K562 (cell line): ENCODE measurements around the gene PRKAG2. TPM values are rescaled to one million over a fixed set of nuclear protein-coding genes. Genes with fewer than 3 reads are reported as not detected.

ENCODE experiments used
- ATAC-seq: fragments of 200-7000 bp; cut with Tn5 transposase; 3 replicates; pipeline ENCODE4 v1.9.1; 2020; ENCODE audit warnings: moderate library complexity
- BruUV-seq: library from RNA; stranded (reverse); fragments of 400-500 nt; replicated peaks from 2 replicates; lab custom pipeline; 2021; lab: Mats Ljungman, UMichigan
- CTCF ChIA-PET: fragments of 300-600 bp; formaldehyde crosslinking; extraction: SDS; loops from one replicate; lab custom pipeline; 2021; ENCODE audit warnings: low intra/inter-chr PET ratio; lab: Yijun Ruan, JAX
- POLR2A ChIA-PET: fragments of 300-600, 350-650 bp; sonication (Branson Sonifier 250); formaldehyde crosslinking; extraction: SDS; loops from one replicate; lab custom pipeline; 2021; ENCODE audit warnings: antibody characterized with exemption, inconsistent platforms; lab: Yijun Ruan, JAX
- DNase-seq, 4 experiments: peaks; one replicate each; pipeline versions ENCODE4 v3.0.0 to v3.0.0-alpha.2; 2011 to 2018; ENCODE audit warnings: low spot score in 3 of 4, mixed read lengths in 3 of 4; ENCODE audit errors: extremely low read depth in 1 of 4
- FAIRE-seq: peaks from 2 replicates; lab custom pipeline; 2011; peaks lifted over from hg19 to GRCh38; lab: Jason Lieb, UNC
- H2AFZ ChIP-seq: 2 replicates; pipeline ENCODE4 v1.6.0; 2011; ENCODE audit warnings: low read depth, low read length, control low read depth, inconsistent platforms
- H3K27ac ChIP-seq: fragments of 200-600 bp; 3 replicates; pipeline ENCODE4 v1.8.0; 2011; ENCODE audit warnings: low read depth, mild to moderate bottlenecking, control low read depth, inconsistent platforms, low read length, moderate library complexity, mixed read lengths; ENCODE audit errors: extremely low read depth
- H3K27me3 ChIP-seq, 2 experiments: fragments of 300-600 bp in 1 of 2; 2 replicates in 1 of 2; 3 replicates in 1 of 2; pipeline versions ENCODE4 v1.6.0 to v1.8.0; 2011; ENCODE audit warnings: inconsistent platforms in 2 of 2, low read length in 2 of 2, mild to moderate bottlenecking in 1 of 2, mixed read lengths in 1 of 2, moderate library complexity in 1 of 2; ENCODE audit not compliant: control insufficient read depth in 2 of 2, insufficient read depth in 2 of 2
- H3K36me3 ChIP-seq: fragments of 300-600 bp; 3 replicates; pipeline ENCODE4 v1.8.0; 2011; ENCODE audit warnings: mild to moderate bottlenecking, low read length, inconsistent platforms; ENCODE audit not compliant: control insufficient read depth, insufficient read depth
- H3K4me1 ChIP-seq, 2 experiments: fragments of 200-600 bp in 1 of 2; replicated peaks in 1 of 2; 2 replicates in 1 of 2; 3 replicates in 1 of 2; pipeline versions ENCODE4 v1.5.1 to v1.8.0; 2011; ENCODE audit warnings: inconsistent platforms in 2 of 2, low read length in 2 of 2, mild to moderate bottlenecking in 1 of 2, mixed read lengths in 1 of 2, moderate library complexity in 1 of 2; ENCODE audit not compliant: control insufficient read depth in 2 of 2, insufficient read depth in 2 of 2
- H3K4me2 ChIP-seq: 2 replicates; pipeline ENCODE4 v1.6.1; 2011; ENCODE audit warnings: low read length, control low read depth, inconsistent platforms, mixed read lengths; ENCODE audit not compliant: insufficient read depth
- H3K4me3 ChIP-seq: fragments of 200-600 bp; sonication (generic), shearing (Covaris generic); 2 replicates; pipeline ENCODE4 v1.5.1; 2016; ENCODE audit warnings: control low read depth, inconsistent platforms
- H3K79me2 ChIP-seq: fragments of 200-600 bp; 3 replicates; pipeline ENCODE4 v1.8.0; 2011; ENCODE audit warnings: low read length, inconsistent platforms; ENCODE audit not compliant: control insufficient read depth, insufficient read depth
- H3K9ac ChIP-seq, 2 experiments: 2 replicates each; pipeline versions ENCODE4 v1.6.0 to v1.6.1; 2011; ENCODE audit warnings: low read depth in 2 of 2, low read length in 2 of 2, control low read depth in 1 of 2, inconsistent platforms in 1 of 2, mild to moderate bottlenecking in 1 of 2, mixed read lengths in 1 of 2; ENCODE audit not compliant: insufficient read depth in 1 of 2
- H3K9me1 ChIP-seq: one replicate; pipeline ENCODE4 v1.6.0; 2011; ENCODE audit warnings: inconsistent platforms, mild to moderate bottlenecking, low read length, moderate library complexity; ENCODE audit not compliant: control insufficient read depth, insufficient read depth
- H3K9me3 ChIP-seq: replicated peaks from 2 replicates; pipeline ENCODE4 v1.5.1; 2011; ENCODE audit warnings: low read depth, low read length, inconsistent platforms; ENCODE audit not compliant: control insufficient read depth, insufficient read depth
- H4K20me1 ChIP-seq: replicated peaks from 2 replicates; pipeline ENCODE4 v1.6.1; 2011; ENCODE audit warnings: low read length, inconsistent platforms, mixed read lengths; ENCODE audit not compliant: control insufficient read depth, insufficient read depth
- EHMT2 ChIP-seq: fragments of 450-650 bp; IDR thresholded peaks from 2 replicates; pipeline ENCODE4 v1.6.1; 2018; ENCODE audit warnings: antibody characterized with exemption
- HEY1 ChIP-seq: fragments of 250-450 bp; sonication (Bioruptor Pico); IDR thresholded peaks from 2 replicates; pipeline ENCODE4 v1.5.0; 2020; ENCODE audit warnings: mild to moderate bottlenecking, moderate library complexity, borderline replicate concordance
- NFIX ChIP-seq: fragments of 250-450 bp; sonication (Bioruptor Pico); IDR thresholded peaks from 2 replicates; pipeline ENCODE4 v1.4.0; 2020; ENCODE audit warnings: low read depth, mild to moderate bottlenecking, moderate library complexity
- NR4A1 ChIP-seq, 2 experiments: fragments of 250-450 bp in 1 of 2; fragments of 450-650 bp in 1 of 2; sonication (Bioruptor Pico) in 1 of 2; IDR thresholded peaks; 2 replicates each; pipeline versions ENCODE4 v1.4.0 to v1.6.1; 2016 to 2020; ENCODE audit warnings: mild to moderate bottlenecking in 2 of 2, missing compliant biosample characterization in 1 of 2, missing genetic modification characterization in 1 of 2, moderate library complexity in 1 of 2
- SIX5 ChIP-seq, 2 experiments: IDR thresholded peaks; 2 replicates each; pipeline ENCODE4 v1.6.1; 2011; ENCODE audit warnings: low read length in 2 of 2, borderline replicate concordance in 1 of 2, low read depth in 1 of 2, mild to moderate bottlenecking in 1 of 2, moderate library complexity in 1 of 2; ENCODE audit not compliant: insufficient read depth in 1 of 2
- SNIP1 ChIP-seq: fragments of 450-650 bp; IDR thresholded peaks from 2 replicates; pipeline ENCODE4 v1.7.1; 2017; ENCODE audit warnings: low read depth, mild to moderate bottlenecking
- TAF15 ChIP-seq: fragments of 200-400 bp; formaldehyde crosslinking; IDR thresholded peaks from 2 replicates; pipeline ENCODE4 v1.6.1; 2017; ENCODE audit warnings: mild to moderate bottlenecking, low read depth, low read length, moderate library complexity
- ZNF23 ChIP-seq: fragments of 250-450 bp; sonication (Bioruptor Pico); IDR thresholded peaks from 2 replicates; pipeline ENCODE4 v1.4.0; 2020; ENCODE audit warnings: mild to moderate bottlenecking
- ZNF766 ChIP-seq: fragments of 200-800 bp; sonication (Bioruptor generic); conservative IDR thresholded peaks from 2 replicates; pipeline ENCODE4 v1.6.1; 2016; ENCODE audit warnings: missing genetic modification characterization, missing compliant biosample characterization
- WGBS: fragments of 100-300 bp; shearing (Covaris generic); methylation state at CpG from one replicate; pipeline ENCODE4 v1.1.6; 2016; ENCODE audit warnings: low coverage, mixed read lengths; ENCODE audit not compliant: insufficient coverage; ENCODE audit errors: missing lambda C conversion rate; 5-methylcytosine and 5-hydroxymethylcytosine counted together
- in situ Hi-C: fragments of 300-500 bp; cut with MboI; formaldehyde crosslinking; loops from 4 replicates; pipeline ENCODE4 v1.15.0; 2018; ENCODE audit warnings: inconsistent platforms, mixed read lengths
- intact Hi-C: fragments of 100-400 bp; cut with micrococcal nuclease; formaldehyde crosslinking; loops from 2 replicates; pipeline ENCODE4 v1.14.2; 2022
- polyA plus RNA-seq, 8 experiments: library from polyadenylated mRNA; depleted of rRNA in 4 of 8; stranded (reverse) in 5 of 8; unstranded in 3 of 8; fragments of >200 nt; fragmentation: Nextera tagmentation in 2 of 8; fragmentation: Illumina TruSeq in 1 of 8; extraction: Ambion mirVana in 2 of 8; extraction: Trizol in 1 of 8; gene quantifications; 2 replicates each; pipeline versions ENCODE4 v1.2.1 to v1.2.3, GENCODE V29; 2011 to 2014; ENCODE audit warnings: inconsistent platforms in 1 of 8, missing spikeins in 1 of 8
- total RNA-seq, 7 experiments: library from RNA; depleted of rRNA in 6 of 7; stranded (reverse); fragments of >200 nt in 6 of 7; fragmentation: Illumina TruSeq in 2 of 7; extraction: Trizol in 2 of 7; gene quantifications; 2 replicates each; pipeline versions ENCODE4 v1.2.1 to v1.2.3, GENCODE V29; 2011 to 2021; ENCODE audit warnings: low replicate concordance in 1 of 7
- TF ChIP-seq, protein P1 (sequence below): IDR thresholded peaks from 2 replicates; pipeline ENCODE4 v1.6.1; 2016; ENCODE audit warnings: missing genetic modification characterization, missing compliant biosample characterization
- TF ChIP-seq, protein P2 (sequence below): sonication (generic); formaldehyde crosslinking; IDR thresholded peaks from 2 replicates; pipeline ENCODE4 v1.8.1; 2023; ENCODE audit warnings: mild to moderate bottlenecking, missing genetic modification reagents
- TF ChIP-seq, protein P3 (sequence below): sonication (generic); formaldehyde crosslinking; IDR thresholded peaks from 2 replicates; pipeline ENCODE4 v1.9.0; 2022; ENCODE audit warnings: mild to moderate bottlenecking, missing genetic modification reagents

Gene PRKAG2
- total and polyA plus RNA-seq, 9 of the 15 experiments (the other 6 are each of a cell fraction or from before 2014, with no cell fraction given) = 0.99 to 5.6 (median 3.3) TPM

DNA sequence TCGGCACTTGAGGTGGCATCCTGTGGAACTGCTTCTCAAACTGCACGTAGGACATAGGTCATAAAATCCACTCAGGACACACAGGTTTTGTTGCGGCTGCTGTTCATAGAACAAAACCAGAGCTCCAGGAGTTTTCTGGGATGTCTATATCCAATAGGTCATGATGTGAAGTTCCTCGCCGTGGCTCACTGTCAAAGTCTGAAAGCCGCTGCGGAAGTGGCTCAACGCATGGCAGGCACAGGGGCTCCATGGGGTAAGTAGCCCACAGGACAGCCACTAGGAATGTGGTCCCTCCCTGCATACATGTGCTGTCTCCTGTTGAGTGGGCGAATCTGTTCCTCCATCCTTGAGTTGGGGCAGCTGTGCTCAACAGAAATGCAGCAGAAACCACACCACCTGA lies 72.2 kb downstream of the PRKAG2 start (continued):
- TF ChIP-seq NR4A1 (CRISPR knock-in tag; IDR thresholded peaks at IDR 0.05) (no peak), NR4A1 (tag; IDR thresholded peaks at IDR 0.05) (no peak), NFIX (no peak)
- TF ChIP-seq, protein P1, sequence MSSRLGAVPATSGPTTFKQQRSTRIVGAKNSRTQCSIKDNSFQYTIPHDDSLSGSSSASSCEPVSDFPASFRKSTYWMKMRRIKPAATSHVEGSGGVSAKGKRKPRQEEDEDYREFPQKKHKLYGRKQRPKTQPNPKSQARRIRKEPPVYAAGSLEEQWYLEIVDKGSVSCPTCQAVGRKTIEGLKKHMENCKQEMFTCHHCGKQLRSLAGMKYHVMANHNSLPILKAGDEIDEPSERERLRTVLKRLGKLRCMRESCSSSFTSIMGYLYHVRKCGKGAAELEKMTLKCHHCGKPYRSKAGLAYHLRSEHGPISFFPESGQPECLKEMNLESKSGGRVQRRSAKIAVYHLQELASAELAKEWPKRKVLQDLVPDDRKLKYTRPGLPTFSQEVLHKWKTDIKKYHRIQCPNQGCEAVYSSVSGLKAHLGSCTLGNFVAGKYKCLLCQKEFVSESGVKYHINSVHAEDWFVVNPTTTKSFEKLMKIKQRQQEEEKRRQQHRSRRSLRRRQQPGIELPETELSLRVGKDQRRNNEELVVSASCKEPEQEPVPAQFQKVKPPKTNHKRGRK (tag) = no peak

DNA sequence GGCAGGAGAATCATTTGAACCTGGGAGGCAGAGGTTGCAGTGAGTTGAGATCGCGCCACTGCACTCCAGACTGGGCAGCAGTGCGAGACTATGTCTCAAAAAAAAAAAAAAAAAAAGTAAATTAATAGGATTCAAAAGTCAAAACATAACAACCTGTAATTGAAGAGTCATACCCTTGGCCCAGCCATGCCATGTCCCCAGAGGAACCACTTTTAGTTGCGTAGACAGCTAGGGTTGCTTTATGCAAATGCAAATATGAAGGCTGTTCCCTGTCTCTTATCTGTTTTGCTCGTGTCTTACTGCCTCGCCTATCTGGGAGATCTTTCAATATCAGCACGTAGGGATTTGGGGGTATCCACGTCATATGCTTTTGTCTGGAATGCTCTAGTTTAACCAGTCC lies 73.1 kb downstream of the PRKAG2 start:
- no TSS peak for BruUV-seq
- Histone ChIP-seq H3K9me3 (no peaks in the 10 kb centered on the region), H2AFZ (no peak overlapping the region), H3K4me2 (no peak overlapping the region), H3K79me2 (no peaks in the 10 kb centered on the region), H3K27me3 (peaks cover 68 to 86% of the 10 kb centered on the region in 2 experiments), H3K4me3 (no peak overlapping the region), H3K4me1 (peaks cover 0 to 3% of the 10 kb centered on the region in 2 experiments; a peak in 1 of 5 replicates), H3K36me3 (no peaks in the 10 kb centered on the region), H3K27ac (no peak overlapping the region), H3K9me1 (no peaks in the 10 kb centered on the region), H4K20me1 (peaks cover 8% of the 10 kb centered on the region; the same call in 1 of the 2 replicates), H3K9ac (no peak overlapping the region)
- FAIRE-seq (no peak), ATAC-seq (no peak), DNase-seq (no peak)
- TF ChIP-seq, protein P2, sequence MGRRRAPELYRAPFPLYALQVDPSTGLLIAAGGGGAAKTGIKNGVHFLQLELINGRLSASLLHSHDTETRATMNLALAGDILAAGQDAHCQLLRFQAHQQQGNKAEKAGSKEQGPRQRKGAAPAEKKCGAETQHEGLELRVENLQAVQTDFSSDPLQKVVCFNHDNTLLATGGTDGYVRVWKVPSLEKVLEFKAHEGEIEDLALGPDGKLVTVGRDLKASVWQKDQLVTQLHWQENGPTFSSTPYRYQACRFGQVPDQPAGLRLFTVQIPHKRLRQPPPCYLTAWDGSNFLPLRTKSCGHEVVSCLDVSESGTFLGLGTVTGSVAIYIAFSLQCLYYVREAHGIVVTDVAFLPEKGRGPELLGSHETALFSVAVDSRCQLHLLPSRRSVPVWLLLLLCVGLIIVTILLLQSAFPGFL (CRISPR knock-in tag) = no peak
- TF ChIP-seq, protein P3, sequence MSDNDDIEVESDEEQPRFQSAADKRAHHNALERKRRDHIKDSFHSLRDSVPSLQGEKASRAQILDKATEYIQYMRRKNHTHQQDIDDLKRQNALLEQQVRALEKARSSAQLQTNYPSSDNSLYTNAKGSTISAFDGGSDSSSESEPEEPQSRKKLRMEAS = no peak
- no peak for TF ChIP-seq SNIP1
- TF ChIP-seq TAF15 = no peak
- TF ChIP-seq EHMT2 = no peak
- TF ChIP-seq SIX5 (IDR thresholded peaks at IDR 0.05; ENCODE audit: borderline replicate concordance in 1 of 2, insufficient read depth in 1 of 2, low read depth in 1 of 2, low read length in 2 of 2) = no peak
- no peak for TF ChIP-seq HEY1 (CRISPR knock-in tag)
- TF ChIP-seq ZNF766 (CRISPR knock-in tag) = no peak
- TF ChIP-seq ZNF23 (CRISPR knock-in tag) = no peak
- in situ Hi-C loops (no loop called here), intact Hi-C loops (no loop called here)
- ChIA-PET POLR2A (no interaction called here), CTCF (interaction anchor here (0.6 kb wide), 1 partner anchor 182 kb away, joined by 5 read pairs; no protein-coding TSS in a partner anchor)
- WGBS = under 1% methylated on average over 8 of the region's 8 CpGs
